HG03060 (cell line): ENCODE measurements around the gene CAMTA1.
"Not testable (repeated sequence)": the region's sequence is repeated elsewhere in the genome, so short reads cannot be mapped to it uniquely, and the experiment has no call there.

Experiments
- ATAC-seq: cut with Tn5 transposase; IDR thresholded peaks from one replicate; pipeline ENCODE4 v1.9.1; 2021; ENCODE audit warnings: low read depth, moderate number of reproducible peaks; ENCODE audit not compliant: unreplicated experiment

Gene CAMTA1

GRCh38 chr1:6803357-6803756, 18.1 kb downstream of the CAMTA1 start:
- no peak for ATAC-seq

DNA sequence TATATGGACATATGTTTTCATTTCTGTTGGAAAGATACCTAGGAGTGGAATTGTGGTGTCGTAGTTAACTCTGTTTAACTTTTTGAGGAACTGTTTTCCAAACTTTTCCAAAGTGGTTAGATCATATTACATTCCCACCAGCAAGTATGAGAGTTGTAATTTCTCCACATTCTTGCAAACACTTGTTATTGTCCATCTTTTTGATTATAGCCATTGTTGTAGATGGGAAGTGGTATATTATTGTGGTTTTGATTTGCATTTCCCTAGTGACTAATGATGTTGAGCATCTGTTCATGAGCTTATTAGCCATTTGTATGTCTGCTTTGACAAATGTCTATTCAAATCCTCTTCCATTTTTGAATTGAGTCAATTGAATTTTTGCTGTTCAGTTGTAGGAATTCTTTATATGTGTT, 19.8 kb downstream of the CAMTA1 start:
- no peak for ATAC-seq

DNA sequence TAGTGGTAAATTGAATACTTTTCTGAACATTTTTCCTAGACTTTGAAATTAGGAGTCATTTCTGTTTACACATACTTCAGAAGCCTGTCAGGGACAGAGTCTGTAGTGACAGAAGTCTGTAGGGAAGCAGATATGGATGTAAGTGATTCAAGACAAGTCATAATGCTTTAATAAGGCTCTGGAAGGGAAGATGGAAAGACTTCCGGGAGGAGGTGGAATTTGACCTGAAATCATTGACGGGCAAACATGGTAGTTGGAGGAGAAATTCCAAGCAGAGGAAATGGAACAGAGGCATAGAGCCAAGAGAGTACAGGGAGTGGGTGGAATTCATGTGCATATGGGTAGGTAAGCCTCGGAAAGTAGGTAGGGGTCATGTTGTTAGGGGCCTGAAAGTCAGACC, 22.5 kb downstream of the CAMTA1 start:
- ATAC-seq = no peak

- ATAC-seq = no peak
Observed at GRCh38 chr1:6809461-6809860, 24.2 kb downstream of the CAMTA1 start.

GRCh38 chr1:6810146-6810734, 25.0 kb downstream of the CAMTA1 start:
- ATAC-seq = not testable (repeated sequence)

GRCh38 chr1:6811583-6811982, 26.3 kb downstream of the CAMTA1 start:
- ATAC-seq = no peak

DNA sequence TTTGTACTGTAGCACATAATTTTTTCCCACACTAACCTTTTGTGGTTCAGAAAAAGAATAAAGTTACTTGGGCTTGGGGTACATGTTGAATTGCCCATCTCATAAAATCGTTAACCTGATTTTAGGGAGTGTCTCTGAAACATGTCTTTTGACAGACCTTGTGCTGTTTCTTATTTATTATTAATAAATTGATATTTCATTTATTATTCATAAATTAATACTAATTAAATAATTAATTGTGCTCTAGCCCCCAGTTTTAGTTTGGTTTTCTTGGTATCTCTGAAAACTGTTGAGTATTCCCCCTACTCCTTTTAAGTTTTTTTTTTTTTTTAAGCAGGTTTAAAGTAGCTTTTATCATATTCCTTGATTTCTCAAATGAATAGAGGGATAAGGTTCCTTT, 27.9 kb downstream of the CAMTA1 start:
- ATAC-seq = no peak

GRCh38 chr1:6815726-6816125, 30.5 kb downstream of the CAMTA1 start:
- ATAC-seq = no peak

DNA sequence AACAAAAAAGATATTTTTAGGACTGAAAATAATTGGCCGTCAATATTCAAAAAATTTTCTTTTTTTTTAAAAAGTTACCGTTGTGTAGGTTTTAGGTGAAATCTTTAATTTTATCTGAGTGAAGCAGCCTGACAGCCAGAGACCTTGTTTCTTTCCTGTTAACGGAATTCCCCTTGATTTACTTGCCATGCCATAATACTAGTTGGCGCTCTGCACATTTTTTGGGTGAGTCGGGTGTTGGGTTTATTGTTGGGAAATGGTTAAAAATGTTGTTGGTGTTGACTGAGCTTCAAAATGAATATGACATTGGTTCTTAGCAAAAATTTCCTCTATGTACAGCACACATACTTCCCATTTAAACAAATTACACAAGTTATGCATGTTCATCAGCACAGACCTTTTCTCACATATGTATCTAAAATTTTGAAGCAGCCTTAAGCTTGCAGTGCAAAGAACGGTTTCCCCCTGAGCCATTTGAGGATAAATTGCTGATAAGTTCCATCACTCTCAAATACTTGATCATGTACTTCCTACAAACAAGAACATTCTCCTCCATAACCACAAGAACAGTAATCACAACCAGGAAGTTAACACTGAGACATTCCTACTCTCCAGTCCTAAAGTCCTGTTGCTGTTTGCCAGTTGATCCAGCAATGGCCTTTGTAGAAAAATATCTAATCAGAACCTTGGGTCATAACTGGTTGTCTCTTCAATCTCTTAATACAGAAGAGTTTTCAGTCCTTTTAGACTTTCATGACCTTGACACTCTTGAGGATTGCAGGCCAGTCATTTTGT, 34.2 kb downstream of the CAMTA1 start:
- ATAC-seq = no peak

- no peak for ATAC-seq
Observed at GRCh38 chr1:6820899-6821298, 35.6 kb downstream of the CAMTA1 start.

DNA sequence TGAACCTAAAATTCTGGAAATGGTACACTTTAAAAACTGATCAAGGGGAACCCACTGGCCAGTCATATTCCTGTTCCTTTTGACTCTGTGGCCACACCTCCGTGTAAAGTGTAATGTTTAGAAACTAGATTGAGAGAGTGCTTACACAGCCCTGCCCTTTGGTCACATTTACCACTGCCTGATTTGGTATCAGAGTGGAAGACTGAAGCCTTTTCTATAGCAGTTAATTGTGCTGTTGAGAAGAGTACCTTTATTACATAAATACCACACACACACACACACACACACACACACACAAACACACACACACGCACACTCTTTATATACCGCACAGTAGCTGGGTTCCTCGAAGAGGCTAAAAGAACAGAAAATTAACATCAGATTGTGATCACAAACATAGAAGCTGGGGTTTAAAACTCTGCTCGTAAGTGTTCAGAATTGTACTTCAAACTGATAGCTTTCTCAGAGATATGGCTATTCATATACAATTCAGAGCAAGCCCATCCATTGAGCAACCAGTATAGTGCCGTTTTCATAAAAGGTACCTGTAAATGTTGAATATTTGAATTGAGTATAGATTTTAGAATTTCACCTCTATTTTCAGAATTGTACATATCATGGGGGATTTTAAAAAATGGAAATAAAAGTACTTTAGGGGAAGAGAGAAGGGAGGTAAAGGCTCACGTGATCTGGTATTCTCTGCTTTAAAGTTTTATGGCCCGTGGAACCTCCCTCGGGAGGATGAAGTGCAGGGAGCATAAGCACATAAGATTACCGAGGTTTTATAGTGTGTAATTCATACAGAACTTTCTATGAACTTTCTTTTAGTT, 37.5 kb downstream of the CAMTA1 start:
- ATAC-seq = no peak

DNA sequence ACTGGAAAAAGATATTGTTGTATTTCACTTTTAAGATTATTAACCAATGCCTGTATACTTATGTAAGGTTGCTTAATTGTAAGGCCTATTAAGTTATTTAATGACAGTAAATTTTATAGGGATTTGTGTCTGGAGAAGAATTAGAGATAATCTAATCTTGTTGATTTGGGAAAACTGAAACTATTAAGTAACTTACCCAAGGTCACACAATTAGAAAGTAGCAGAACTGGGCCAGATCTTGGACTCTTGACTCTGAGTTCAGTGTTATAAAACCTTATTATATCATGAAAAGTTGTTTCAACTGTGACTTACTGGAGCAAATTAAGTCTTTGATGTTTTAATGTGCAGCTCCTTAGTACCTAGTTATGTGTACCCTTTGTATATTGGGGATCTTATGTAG, 38.5 kb downstream of the CAMTA1 start:
- no peak for ATAC-seq

GRCh38 chr1:6824665-6825368, 39.6 kb downstream of the CAMTA1 start:
- ATAC-seq = no peak

GRCh38 chr1:6825828-6826227, 40.6 kb downstream of the CAMTA1 start:
- no peak for ATAC-seq

DNA sequence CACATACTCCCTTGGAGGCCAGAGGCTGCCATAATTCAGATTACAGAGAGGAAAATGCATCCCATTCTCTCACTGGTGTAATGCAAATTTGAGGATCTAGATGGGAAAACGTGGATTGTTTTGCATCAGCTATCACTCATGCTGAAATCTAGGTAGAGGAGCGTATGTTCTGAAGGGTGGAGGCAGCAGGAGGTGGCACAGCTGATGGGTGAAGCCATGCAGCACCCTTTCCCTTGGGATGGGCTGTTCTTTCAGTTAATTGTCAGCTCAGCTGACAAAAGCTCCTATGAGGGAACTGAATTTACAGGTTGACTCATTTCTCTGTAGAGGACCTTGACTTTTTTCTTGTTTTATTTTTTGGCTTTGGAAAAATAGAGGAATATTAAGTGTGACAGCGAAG, 41.8 kb downstream of the CAMTA1 start:
- ATAC-seq = no peak

DNA sequence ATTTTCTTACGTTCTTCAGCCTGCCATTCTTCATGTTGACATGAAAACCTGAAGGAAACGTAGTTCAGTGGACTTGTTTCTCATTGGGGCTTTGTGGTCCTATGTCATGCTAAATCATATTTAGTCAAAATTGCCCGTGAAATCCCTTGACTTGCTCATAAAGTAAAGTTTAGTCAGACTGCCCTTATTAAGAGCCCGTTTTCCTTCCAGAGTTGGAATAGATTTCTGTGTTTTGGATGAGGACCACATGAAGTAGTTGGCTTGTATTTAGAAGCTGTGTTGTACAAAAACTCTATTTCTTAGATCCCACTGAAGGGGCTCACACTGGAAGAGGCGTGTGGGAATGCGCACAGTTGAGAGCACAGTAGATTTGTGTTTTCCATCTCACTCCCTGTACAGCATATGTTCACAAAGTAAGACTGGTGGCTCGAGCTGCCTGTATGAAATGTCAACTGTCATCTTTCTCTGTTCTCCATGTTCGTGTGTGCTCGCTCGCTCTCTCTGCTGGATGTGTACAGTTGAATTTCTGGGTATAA, 42.4 kb downstream of the CAMTA1 start:
- no peak for ATAC-seq

DNA sequence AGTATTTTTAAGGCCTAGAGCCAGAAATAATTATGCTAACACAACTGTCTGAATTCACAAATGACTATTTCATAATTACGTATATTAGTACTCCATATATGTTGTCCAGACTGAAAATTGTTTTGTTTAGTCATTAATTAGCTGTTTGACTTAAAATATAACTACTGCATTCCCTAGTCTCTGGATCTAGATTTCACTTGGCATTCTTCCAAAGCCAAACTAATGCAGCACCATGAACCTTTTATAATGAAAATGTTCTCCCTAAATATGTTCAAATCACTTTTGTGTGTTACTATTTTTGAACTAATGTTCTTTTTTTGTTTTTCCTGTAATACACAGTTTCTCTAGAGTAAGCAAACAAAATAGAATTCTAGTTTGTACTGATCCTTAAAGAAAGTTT, 46.1 kb downstream of the CAMTA1 start:
- ATAC-seq = no peak

- ATAC-seq = not testable (repeated sequence)
Observed at GRCh38 chr1:6832006-6832405, 46.8 kb downstream of the CAMTA1 start.

- no peak for ATAC-seq
Observed at GRCh38 chr1:6832531-6833188, 47.4 kb downstream of the CAMTA1 start.

DNA sequence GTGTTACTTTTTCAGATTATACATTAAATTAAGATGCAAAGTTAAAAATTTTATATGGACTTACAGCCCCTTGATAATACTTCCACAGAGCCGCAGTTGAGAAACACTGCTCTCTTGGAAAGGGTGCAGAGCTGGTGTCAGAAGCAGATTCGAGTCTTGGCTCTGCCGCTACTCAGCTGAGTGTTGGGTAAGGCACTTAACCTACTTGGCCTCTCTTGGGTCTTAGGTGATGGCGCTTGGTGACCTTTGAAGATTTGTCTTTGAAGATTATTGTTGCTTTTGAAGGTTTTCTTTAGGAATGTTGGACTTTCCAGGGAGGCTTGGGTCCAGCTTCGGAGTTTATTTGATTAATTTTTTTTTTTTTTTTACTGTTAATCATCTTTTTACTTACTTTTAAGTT, 48.5 kb downstream of the CAMTA1 start:
- ATAC-seq = no peak
